ENCODE results near the gene PSMD1. TPM values are rescaled to one million over a fixed set of nuclear protein-coding genes. Genes with fewer than 3 reads are reported as not detected.
A peak's percentile ranks its signal among the peaks of the same experiment; 100 is the strongest.

The PSMD1 gene
- total and polyA plus RNA-seq, 2 of the 8 experiments (the other 6 are each of a cell fraction or from before 2014, with no cell fraction given) = 179 to 272 TPM

DNA sequence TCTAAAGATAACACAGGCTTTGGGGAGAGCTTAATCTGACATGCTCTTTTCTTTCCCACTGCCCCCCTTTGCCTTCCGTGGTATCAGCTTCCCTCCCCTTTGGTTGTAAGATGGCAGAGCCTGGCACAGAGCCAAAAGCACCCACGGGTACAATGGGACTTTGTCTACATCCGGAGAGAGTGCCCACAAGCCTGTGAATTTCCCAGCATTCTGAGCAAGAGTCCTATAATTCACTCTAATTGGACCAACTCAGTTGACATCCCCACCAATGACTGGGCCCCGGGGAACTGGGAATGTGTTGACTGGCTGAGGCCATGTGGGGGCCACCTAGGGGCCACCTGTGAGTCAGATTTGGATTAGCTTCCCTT lies 39.5 kb upstream of the PSMD1 start:
- Histone ChIP-seq H3K18ac (ENCODE audit: extremely low read depth, low read length) (no peak overlapping the region), H3K36me3 (ENCODE audit: control insufficient read depth in 2 of 4, insufficient read depth in 4 of 4, low read length in 3 of 4) (no peaks in the 10 kb centered on the region), H4K91ac (replicated peaks; ENCODE audit: insufficient read length, low read length) (no peak overlapping the region), H3K79me1 (ENCODE audit: low read depth, low read length) (no peaks in the 10 kb centered on the region), H4K8ac (ENCODE audit: extremely low read depth, insufficient read depth, low read length) (no peak overlapping the region), H3K14ac (ENCODE audit: insufficient read length) (no peak overlapping the region), H3K79me2 (ENCODE audit: control insufficient read depth in 1 of 2, insufficient read depth in 2 of 2, low read length in 2 of 2) (no peaks in the 10 kb centered on the region), H3K27me3 (replicated peaks in 1 of 4; ENCODE audit: control insufficient read depth in 3 of 4, extremely low read depth in 1 of 4, insufficient read depth in 3 of 4, low read length in 3 of 4) (no peaks in the 10 kb centered on the region; a peak in 1 of 7 replicates), H2AFZ (ENCODE audit: low read length) (no peak overlapping the region), H3K4me2 (ENCODE audit: insufficient read depth in 1 of 2, low read depth in 2 of 2, low read length in 2 of 2) (no peak overlapping the region), H4K20me1 (replicated peaks in 1 of 2; ENCODE audit: control insufficient read depth in 1 of 2, insufficient read depth in 2 of 2, low read length in 2 of 2) (no peaks in the 10 kb centered on the region), H2AK5ac (ENCODE audit: low read depth, low read length) (no peak overlapping the region), H3K4me1 (replicated peaks in 1 of 4; ENCODE audit: control insufficient read depth in 3 of 4, insufficient read depth in 4 of 4, low read length in 3 of 4) (peaks cover 0 to 8% (median 5%) of the 10 kb centered on the region in 4 experiments; a peak in 5 of 7 replicates), H3K23ac (ENCODE audit: insufficient read length) (no peak overlapping the region), H3K4me3 (ENCODE audit: extremely low read depth in 1 of 4, insufficient read depth in 2 of 4, low read depth in 3 of 4, low read length in 4 of 4) (no peak overlapping the region), H3K9me3 (ENCODE audit: insufficient read depth in 2 of 2, low read depth in 1 of 2, low read length in 1 of 2) (no peaks in the 10 kb centered on the region), H3K56ac (replicated peaks; ENCODE audit: insufficient read length, low read depth, low read length) (no peak overlapping the region), H2BK15ac (ENCODE audit: low read length) (no peak overlapping the region), H3K9ac (replicated peaks in 1 of 4; ENCODE audit: extremely low read depth in 1 of 4, low read depth in 3 of 4, low read length in 3 of 4) (no peak overlapping the region), H3K4ac (replicated peaks; ENCODE audit: insufficient read length, low read depth, low read length) (no peak overlapping the region), H2BK5ac (ENCODE audit: low read depth, low read length) (no peak overlapping the region), H4K5ac (ENCODE audit: insufficient read length, low read depth, low read length) (no peak overlapping the region), H2BK120ac (replicated peaks; ENCODE audit: low read depth, low read length) (no peak overlapping the region), H3K23me2 (ENCODE audit: low read depth, low read length) (0 out of 2 replicates have a peak, but pooled peaks cover 3% of the 10 kb centered on the region), H2BK20ac (ENCODE audit: low read length) (no peak overlapping the region), H2BK12ac (ENCODE audit: low read depth, low read length) (no peak overlapping the region), H3K27ac (ENCODE audit: low read depth, low read length) (no peak overlapping the region)
- FAIRE-seq = no peak
- CTCF ChIA-PET (ENCODE audit: partially characterized antibody) = interaction anchor here (0.7 to 2.2 kb wide), 11 partner anchors 8 to 334 kb away, joined by 3 to 9 read pairs (median 4); no protein-coding TSS in a partner anchor
- 79% methylated on average over 4 of the region's 4 CpGs; no CpG with 5 or more reads in 1 of the 2 experiments for whole genome bisulfite sequencing, 2 experiments (ENCODE audit: extremely low coverage in 1 of 2, insufficient coverage in 1 of 2, insufficient read length in 1 of 2, insufficient replicate concordance in 2 of 2, low coverage in 1 of 2, low lambda C conversion rate in 2 of 2, missing lambda C conversion rate in 1 of 2)
- POLR2A ChIA-PET (ENCODE audit: partially characterized antibody) = no interaction called here
- TF ChIP-seq POU5F1 (IDR thresholded peaks at IDR 0.05; ENCODE audit: low read depth, low read length) = no peak
- peak; percentile 33; the same call in 1 of the 2 replicates for TF ChIP-seq E2F6 (IDR thresholded peaks at IDR 0.05)
- TF ChIP-seq, protein P1, sequence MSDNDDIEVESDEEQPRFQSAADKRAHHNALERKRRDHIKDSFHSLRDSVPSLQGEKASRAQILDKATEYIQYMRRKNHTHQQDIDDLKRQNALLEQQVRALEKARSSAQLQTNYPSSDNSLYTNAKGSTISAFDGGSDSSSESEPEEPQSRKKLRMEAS (IDR thresholded peaks at IDR 0.05) = peak; percentile 41; the same call in 1 of the 2 replicates
- DNase-seq (ENCODE audit: low read depth in 1 of 2, low spot score in 2 of 2) = no peak
